B cell (primary cell): Measurements from ENCODE around the gene PRDM2. TPM values are rescaled to one million over a fixed set of nuclear protein-coding genes. Genes with fewer than 3 reads are reported as not detected.

ENCODE experiments used
- ATAC-seq: fragments of 200-7000 bp; cut with Tn5 transposase; one replicate; pipeline ENCODE4 v1.10.0; 2021; ENCODE audit warnings: low read depth, mild to moderate bottlenecking, moderate number of reproducible peaks, moderate library complexity
- CTCF ChIA-PET: fragments of 350-600 bp; sonication (Branson Sonifier 250); formaldehyde crosslinking; loops from one replicate; lab custom pipeline; 2021; ENCODE audit warnings: antibody characterized with exemption, inconsistent platforms; lab: Charles Lee
- POLR2A ChIA-PET: fragments of 350-600 bp; sonication (Branson Sonifier 250); formaldehyde crosslinking; loops from one replicate; lab custom pipeline; 2021; ENCODE audit warnings: antibody characterized with exemption; lab: Charles Lee
- DNase-seq: peaks from one replicate; pipeline ENCODE4 v3.0.0; 2013
- H2AFZ ChIP-seq: 2 replicates; pipeline ENCODE4 v1.6.1; 2012; ENCODE audit warnings: mild to moderate bottlenecking, low read depth, low read length; ENCODE audit not compliant: insufficient read depth, poor library complexity, severe bottlenecking
- H3K27ac ChIP-seq, 2 donors: 1 replicate in 1 of 2; 2 replicates in 1 of 2; pipeline ENCODE4 v1.5.1; 2012 to 2013; ENCODE audit warnings: low read length in 2 of 2, mild to moderate bottlenecking in 2 of 2, moderate library complexity in 1 of 2
- H3K27me3 ChIP-seq, 4 experiments: fragments of 200-600 bp in 1 of 4; sonication (generic) in 1 of 4; replicated peaks in 1 of 4; 1 replicate in 2 of 4; 2 replicates in 2 of 4; pipeline versions ENCODE4 v1.6.1 to v1.7.0; 2013 to 2016; ENCODE audit warnings: low read length in 3 of 4, mild to moderate bottlenecking in 2 of 4, mixed read lengths in 1 of 4, moderate library complexity in 1 of 4; ENCODE audit not compliant: insufficient read depth in 4 of 4, control insufficient read depth in 3 of 4; ENCODE audit errors: control extremely low read depth in 1 of 4
- H3K36me3 ChIP-seq, 2 experiments: replicated peaks in 1 of 2; 1 replicate in 1 of 2; 2 replicates in 1 of 2; pipeline versions ENCODE4 v1.6.1 to v1.7.1; 2013; ENCODE audit warnings: low read length in 1 of 2; ENCODE audit not compliant: insufficient read depth in 2 of 2, control insufficient read depth in 1 of 2; ENCODE audit errors: control extremely low read depth in 1 of 2, extremely low read depth in 1 of 2
- H3K4me1 ChIP-seq, 2 donors: fragments of 200-600 bp in 1 of 2; sonication (generic) in 1 of 2; 1 replicate in 1 of 2; 2 replicates in 1 of 2; pipeline versions ENCODE4 v1.5.1 to v1.6.1; 2013 to 2017; ENCODE audit warnings: low read length in 2 of 2; ENCODE audit not compliant: control insufficient read depth in 2 of 2, insufficient read depth in 2 of 2
- H3K4me2 ChIP-seq: replicated peaks from 2 replicates; pipeline ENCODE3; 2012; ENCODE audit warnings: mild to moderate bottlenecking, low read depth, low read length; ENCODE audit not compliant: poor library complexity, severe bottlenecking
- H3K4me3 ChIP-seq, 5 experiments: fragments of 200-600 bp in 1 of 5; sonication (generic) in 1 of 5; 1 replicate in 3 of 5; 2 replicates in 2 of 5; pipeline versions ENCODE4 v1.5.1 to v1.7.0; 2011 to 2016; ENCODE audit warnings: low read length in 4 of 5, mild to moderate bottlenecking in 4 of 5, low read depth in 2 of 5, control low read depth in 1 of 5, moderate library complexity in 1 of 5; ENCODE audit not compliant: insufficient read depth in 1 of 5; ENCODE audit errors: control extremely low read depth in 1 of 5, extremely low read depth in 1 of 5
- H3K79me2 ChIP-seq: fragments of 200-600 bp; sonication (generic); one replicate; pipeline ENCODE4 v1.6.0; 2016; ENCODE audit warnings: low read length; ENCODE audit not compliant: control insufficient read depth, insufficient read depth
- H3K9ac ChIP-seq: fragments of 200-600 bp; sonication (generic); 2 replicates; pipeline ENCODE4 v1.6.1; 2017; ENCODE audit warnings: mild to moderate bottlenecking, low read length, moderate library complexity
- H3K9me3 ChIP-seq, 3 donors: one replicate each; pipeline versions ENCODE4 v1.6.1 to v1.7.1; 2013; ENCODE audit warnings: low read length in 2 of 3; ENCODE audit not compliant: control insufficient read depth in 2 of 3, insufficient read depth in 1 of 3; ENCODE audit errors: control extremely low read depth in 1 of 3
- H4K20me1 ChIP-seq: 2 replicates; pipeline ENCODE4 v1.6.0; 2012; ENCODE audit warnings: mild to moderate bottlenecking, low read length; ENCODE audit not compliant: insufficient read depth, control insufficient read depth, poor library complexity, severe bottlenecking
- H3K27ac Mint-ChIP-seq: one replicate; pipeline ENCODE4 v1.8.0; 2021; ENCODE audit warnings: mixed read lengths
- H3K27me3 Mint-ChIP-seq: one replicate; pipeline ENCODE4 v1.8.0; 2021; ENCODE audit warnings: mixed read lengths
- H3K4me1 Mint-ChIP-seq: one replicate; pipeline ENCODE4 v1.8.0; 2021; ENCODE audit warnings: mixed read lengths
- H3K4me3 Mint-ChIP-seq: one replicate; pipeline ENCODE4 v1.8.0; 2021; ENCODE audit warnings: mixed read lengths
- H3K9me3 Mint-ChIP-seq: one replicate; pipeline ENCODE4 v1.8.0; 2022; ENCODE audit warnings: mixed read lengths; ENCODE audit not compliant: insufficient read depth
- EZH2 ChIP-seq: IDR thresholded peaks from 2 replicates; pipeline ENCODE4 v1.6.1; 2012; ENCODE audit warnings: borderline replicate concordance, low read depth, mild to moderate bottlenecking, moderate library complexity, low read length; ENCODE audit not compliant: insufficient read depth, poor library complexity, severe bottlenecking
- WGBS: methylation state at CpG from one replicate; pipeline ENCODE4 v1.1.5; 2013; ENCODE audit warnings: missing lambda C conversion rate; ENCODE audit not compliant: insufficient coverage; 5-methylcytosine and 5-hydroxymethylcytosine counted together
- intact Hi-C: fragments of 100-400 bp; cut with micrococcal nuclease; formaldehyde crosslinking; loops from one replicate; pipeline ENCODE4 v1.10.0; 2022
- polyA plus RNA-seq: library from polyadenylated mRNA; depleted of rRNA; stranded (reverse); fragments of >200 nt; gene quantifications from 2 replicates; pipeline ENCODE4 v1.2.3, GENCODE V29; 2012
- total RNA-seq, 2 donors: library from RNA; stranded (reverse); fragments of 120-200 nt in 1 of 2; gene quantifications; 1 replicate in 1 of 2; 2 replicates in 1 of 2; pipeline versions ENCODE4 v1.2.3 to v1.2.4, GENCODE V29; 2013 to 2022
- TF ChIP-seq, protein P1 (sequence below): fragments of 200-600 bp; IDR thresholded peaks from one replicate; pipeline ENCODE4 v1.8.0; 2022; ENCODE audit warnings: antibody characterized with exemption, mild to moderate bottlenecking

The PRDM2 gene
- total and polyA plus RNA-seq, 2 donors (not counting 1 experiment from before 2014, with no cell fraction given) = 50.1 to 432 TPM

DNA sequence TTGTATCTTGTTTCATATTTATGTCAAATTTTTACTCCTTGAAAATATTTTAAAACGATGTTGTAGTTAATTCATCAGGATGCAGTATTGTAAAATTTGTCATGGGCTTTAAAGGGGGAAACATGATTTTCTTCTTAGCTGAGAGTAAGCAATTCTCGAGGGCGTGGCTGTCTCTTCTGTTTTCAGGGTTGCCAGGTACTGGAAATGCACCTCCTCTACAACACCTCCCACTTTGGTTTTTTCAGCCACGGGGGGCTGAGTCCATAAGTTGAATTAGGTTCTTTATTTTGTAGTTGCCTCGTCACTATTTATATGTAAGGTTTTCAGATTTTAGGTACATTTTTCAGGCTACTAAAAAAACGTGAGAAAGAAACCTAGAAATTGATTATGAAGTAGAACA lies 64.0 kb downstream of the PRDM2 start:
- intact Hi-C loops = loop anchor here (2.0 to 5.0 kb wide), 2 partner anchors 37 to 99 kb away; no protein-coding TSS in a partner anchor
- H3K4me1 ChIP-seq = peaks cover 47 to 62% of the 10 kb centered on the region in 2 donors
- ChIA-PET POLR2A (interaction anchor here (0.6 kb wide), 1 partner anchor 266 kb away, joined by 6 read pairs; no protein-coding TSS in a partner anchor), CTCF (interaction anchor here (0.8 to 2.8 kb wide), 3 partner anchors 9 to 38 kb away, joined by 4 to 8 read pairs (median 4); no protein-coding TSS in a partner anchor)
- H3K9me3 Mint-ChIP-seq = no peaks in the 10 kb centered on the region
- no peaks in the 10 kb centered on the region for H3K27me3 Mint-ChIP-seq
- H3K27ac Mint-ChIP-seq = no peak overlapping the region
- H3K27ac ChIP-seq = peak overlapping the region; percentile 26 to 66
- no peaks in the 10 kb centered on the region for H3K27me3 ChIP-seq
- H4K20me1 ChIP-seq = peaks cover 99% of the 10 kb centered on the region
- peak overlapping the region; percentile 39 for H3K4me3 Mint-ChIP-seq
- TF ChIP-seq, protein P1, sequence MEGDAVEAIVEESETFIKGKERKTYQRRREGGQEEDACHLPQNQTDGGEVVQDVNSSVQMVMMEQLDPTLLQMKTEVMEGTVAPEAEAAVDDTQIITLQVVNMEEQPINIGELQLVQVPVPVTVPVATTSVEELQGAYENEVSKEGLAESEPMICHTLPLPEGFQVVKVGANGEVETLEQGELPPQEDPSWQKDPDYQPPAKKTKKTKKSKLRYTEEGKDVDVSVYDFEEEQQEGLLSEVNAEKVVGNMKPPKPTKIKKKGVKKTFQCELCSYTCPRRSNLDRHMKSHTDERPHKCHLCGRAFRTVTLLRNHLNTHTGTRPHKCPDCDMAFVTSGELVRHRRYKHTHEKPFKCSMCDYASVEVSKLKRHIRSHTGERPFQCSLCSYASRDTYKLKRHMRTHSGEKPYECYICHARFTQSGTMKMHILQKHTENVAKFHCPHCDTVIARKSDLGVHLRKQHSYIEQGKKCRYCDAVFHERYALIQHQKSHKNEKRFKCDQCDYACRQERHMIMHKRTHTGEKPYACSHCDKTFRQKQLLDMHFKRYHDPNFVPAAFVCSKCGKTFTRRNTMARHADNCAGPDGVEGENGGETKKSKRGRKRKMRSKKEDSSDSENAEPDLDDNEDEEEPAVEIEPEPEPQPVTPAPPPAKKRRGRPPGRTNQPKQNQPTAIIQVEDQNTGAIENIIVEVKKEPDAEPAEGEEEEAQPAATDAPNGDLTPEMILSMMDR = no peak
- peaks cover 100% of the 10 kb centered on the region for H3K79me2 ChIP-seq
- WGBS = 90% methylated on average over 2 of the region's 6 CpGs
- no peaks in the 10 kb centered on the region for H3K9me3 ChIP-seq
- H2AFZ ChIP-seq = no peak overlapping the region
- no peak for ATAC-seq
- H3K4me3 ChIP-seq = no peak overlapping the region
- peak; percentile 42 for DNase-seq
- peak overlapping the region; percentile 12 for H3K4me2 ChIP-seq
- peaks cover 10 to 39% of the 10 kb centered on the region in 2 experiments for H3K36me3 ChIP-seq
- H3K4me1 Mint-ChIP-seq = peaks cover 85% of the 10 kb centered on the region
- H3K9ac ChIP-seq = no peak overlapping the region

DNA sequence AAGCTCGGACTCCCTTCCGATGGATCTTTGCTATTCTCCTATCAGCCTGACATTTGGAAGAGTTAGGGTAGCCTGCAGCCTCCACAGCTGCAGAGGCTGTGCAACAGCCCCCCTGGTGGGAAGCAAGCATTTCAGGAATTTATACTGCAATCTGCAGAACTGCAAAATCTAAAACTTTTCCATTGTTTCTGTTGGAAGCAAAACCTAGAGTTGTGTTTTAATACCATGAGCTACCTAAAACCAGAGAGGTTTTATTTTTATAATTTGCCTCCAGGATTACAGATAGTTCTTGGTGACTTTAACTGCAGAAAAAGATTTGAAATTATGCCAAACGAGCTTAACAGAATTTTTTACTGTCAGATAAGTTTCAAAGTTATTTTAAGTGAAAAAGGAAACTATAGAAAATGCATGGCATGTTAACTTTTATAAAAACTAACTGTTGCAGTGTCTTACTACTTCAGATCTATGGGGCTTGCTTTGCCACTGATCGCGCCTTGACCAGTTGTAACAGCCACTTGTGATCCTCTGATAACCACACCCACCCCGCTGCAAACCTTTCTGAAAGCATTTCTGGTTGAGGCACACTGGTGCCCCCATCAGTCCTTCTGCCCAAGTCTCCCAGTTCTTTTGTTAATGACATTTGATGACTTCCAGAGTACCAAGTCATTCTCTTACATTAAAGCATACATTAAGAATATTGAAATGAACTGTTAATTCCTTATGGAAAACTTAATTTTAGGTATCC lies 64.8 kb downstream of the PRDM2 start:
- WGBS = 93% methylated on average over 5 of the region's 6 CpGs
- Mint-ChIP-seq H3K27ac (peak overlapping the region; percentile 22), H3K9me3 (no peaks in the 10 kb centered on the region), H3K4me1 (peaks cover 86% of the 10 kb centered on the region), H3K27me3 (no peaks in the 10 kb centered on the region), H3K4me3 (peak overlapping the region; percentile 19)
- H3K9ac ChIP-seq = no peak overlapping the region
- H3K27ac ChIP-seq = peak overlapping the region; percentile 26 to 66
- ChIA-PET CTCF (interaction anchor here (0.5 to 2.8 kb wide), 7 partner anchors 8 to 108 kb away, joined by 3 to 9 read pairs (median 4); no protein-coding TSS in a partner anchor), POLR2A (no interaction called here)
- peaks cover 100% of the 10 kb centered on the region for H4K20me1 ChIP-seq
- ATAC-seq (no peak), DNase-seq (peak; percentile 36)
- H3K36me3 ChIP-seq = peaks cover 10 to 47% of the 10 kb centered on the region in 2 experiments
- H3K79me2 ChIP-seq = peaks cover 100% of the 10 kb centered on the region
- no peaks in the 10 kb centered on the region for H3K9me3 ChIP-seq
- no peaks in the 10 kb centered on the region for H3K27me3 ChIP-seq
- no peak overlapping the region for H2AFZ ChIP-seq
- intact Hi-C loops = loop anchor here (2.0 to 5.0 kb wide), 2 partner anchors 37 to 100 kb away; no protein-coding TSS in a partner anchor
- no peak overlapping the region for H3K4me3 ChIP-seq
- TF ChIP-seq EZH2 = no peak
- TF ChIP-seq, protein P1 = no peak
- peaks cover 44 to 62% of the 10 kb centered on the region in 2 donors for H3K4me1 ChIP-seq
- peak overlapping the region; percentile 10 for H3K4me2 ChIP-seq
